SK-N-SH (cell line): ENCODE data around the gene ITGA8. TPM values are rescaled to one million over a fixed set of nuclear protein-coding genes. Genes with fewer than 3 reads are reported as not detected.

ENCODE experiments used
- CTCF ChIA-PET: fragments of 300-600, 350-600 bp; formaldehyde crosslinking; extraction: SDS; loops from one replicate; lab custom pipeline; 2021; lab: Yijun Ruan, JAX
- POLR2A ChIA-PET: fragments of 350-600 bp; sonication (Branson Sonifier 250); formaldehyde crosslinking; extraction: SDS; loops from one replicate; lab custom pipeline; 2020; ENCODE audit warnings: antibody characterized with exemption, inconsistent platforms; lab: Yijun Ruan, JAX
- DNase-seq: peaks from one replicate; pipeline ENCODE4 v3.0.0; 2012
- H2AFZ ChIP-seq: fragments of 200-600 bp; sonication (generic); 2 replicates; pipeline ENCODE4 v1.8.1; 2016; ENCODE audit warnings: antibody characterized with exemption, mild to moderate bottlenecking, low read depth
- H3F3A ChIP-seq: fragments of 200-600 bp; sonication (generic); replicated peaks from 2 replicates; pipeline ENCODE3; 2016; ENCODE audit warnings: antibody characterized with exemption, mild to moderate bottlenecking; ENCODE audit not compliant: insufficient read depth
- H3K27ac ChIP-seq, 2 experiments: fragments of 200-500 bp in 1 of 2; fragments of 200-600 bp in 1 of 2; sonication (Bioruptor generic) in 1 of 2; sonication (generic), shearing (Covaris generic) in 1 of 2; 2 replicates each; pipeline versions ENCODE4 v1.5.1 to v1.6.1; 2014 to 2016; ENCODE audit warnings: low read depth in 2 of 2, inconsistent platforms in 1 of 2, low read length in 1 of 2, mild to moderate bottlenecking in 1 of 2, mixed read lengths in 1 of 2
- H3K27me3 ChIP-seq: fragments of 200-600 bp; sonication (generic), shearing (Covaris generic); 2 replicates; pipeline ENCODE4 v1.6.1; 2016; ENCODE audit warnings: mixed run types; ENCODE audit not compliant: insufficient read depth
- H3K36me3 ChIP-seq, 2 experiments: fragments of 200-500 bp in 1 of 2; fragments of 200-600 bp in 1 of 2; sonication (Bioruptor generic) in 1 of 2; sonication (generic) in 1 of 2; replicated peaks in 1 of 2; 2 replicates each; pipeline versions ENCODE3 to v1.5.1; 2014 to 2016; ENCODE audit warnings: low read length in 1 of 2, mild to moderate bottlenecking in 1 of 2; ENCODE audit not compliant: insufficient read depth in 2 of 2, control insufficient read depth in 1 of 2
- H3K4me1 ChIP-seq, 2 experiments: fragments of 200-500 bp in 1 of 2; fragments of 200-600 bp in 1 of 2; sonication (Bioruptor generic) in 1 of 2; sonication (generic), shearing (Covaris generic) in 1 of 2; 2 replicates each; pipeline versions ENCODE4 v1.5.1 to v1.6.1; 2014 to 2016; ENCODE audit warnings: low read depth in 1 of 2, low read length in 1 of 2, mixed run types in 1 of 2; ENCODE audit not compliant: insufficient read depth in 2 of 2, control insufficient read depth in 1 of 2
- H3K4me2 ChIP-seq: fragments of 200-600 bp; sonication (generic), shearing (Covaris generic); 2 replicates; pipeline ENCODE4 v1.6.1; 2017; ENCODE audit warnings: mixed run types
- H3K4me3 ChIP-seq, 2 experiments: fragments of 200-500 bp in 1 of 2; fragments of 200-600 bp in 1 of 2; sonication (Bioruptor generic) in 1 of 2; sonication (generic), shearing (Covaris generic) in 1 of 2; 2 replicates each; pipeline versions ENCODE4 v1.5.1 to v1.8.1; 2014 to 2016; ENCODE audit warnings: low read depth in 2 of 2, inconsistent platforms in 1 of 2, low read length in 1 of 2, mild to moderate bottlenecking in 1 of 2, mixed read lengths in 1 of 2, moderate library complexity in 1 of 2
- H3K79me2 ChIP-seq: fragments of 200-600 bp; sonication (generic); 2 replicates; pipeline ENCODE4 v1.8.1; 2017; ENCODE audit warnings: mild to moderate bottlenecking; ENCODE audit not compliant: insufficient read depth
- H3K9ac ChIP-seq: fragments of 200-600 bp; sonication (generic); 2 replicates; pipeline ENCODE4 v1.6.1; 2017; ENCODE audit warnings: mixed run types
- H3K9me2 ChIP-seq: fragments of 200-600 bp; sonication (generic); 2 replicates; pipeline ENCODE4 v1.6.1; 2017; ENCODE audit warnings: mixed run types
- H3K9me3 ChIP-seq: fragments of 200-600 bp; sonication (generic); 2 replicates; pipeline ENCODE4 v1.6.1; 2017; ENCODE audit warnings: mixed run types, mild to moderate bottlenecking, moderate library complexity
- H4K20me1 ChIP-seq: fragments of 200-600 bp; sonication (generic); 2 replicates; pipeline ENCODE4 v1.6.1; 2017; ENCODE audit warnings: mild to moderate bottlenecking, mixed run types; ENCODE audit not compliant: insufficient read depth
- ELF1 ChIP-seq: IDR thresholded peaks from 2 replicates; pipeline ENCODE4 v1.4.0; 2012
- EZH2phosphoT487 ChIP-seq: fragments of 200-600 bp; sonication (generic); IDR thresholded peaks from 2 replicates; pipeline ENCODE4 v1.6.1; 2017; ENCODE audit warnings: low read depth, mixed run types, mild to moderate bottlenecking, antibody characterized with exemption, moderate library complexity, borderline replicate concordance
- FOXM1 ChIP-seq: IDR thresholded peaks from 2 replicates; pipeline ENCODE4 v1.4.0; 2012; ENCODE audit warnings: low read depth, mild to moderate bottlenecking
- GATA2 ChIP-seq: sonication (generic); formaldehyde crosslinking; IDR thresholded peaks from 2 replicates; pipeline ENCODE4 v1.5.0; 2020; ENCODE audit warnings: mild to moderate bottlenecking, missing genetic modification reagents
- JUND ChIP-seq: IDR thresholded peaks from 2 replicates; pipeline ENCODE4 v1.4.0; 2012
- MXI1 ChIP-seq: IDR thresholded peaks from 2 replicates; pipeline ENCODE4 v1.6.1; 2012; ENCODE audit warnings: mild to moderate bottlenecking, low read depth, low read length, improper control_type of control experiment
- NFIC ChIP-seq: IDR thresholded peaks from 2 replicates; pipeline ENCODE4 v1.4.0; 2012; ENCODE audit warnings: borderline replicate concordance
- POLR2AphosphoS5 ChIP-seq: IDR thresholded peaks from 2 replicates; pipeline ENCODE4 v1.6.1; 2012; ENCODE audit warnings: low read depth, low read length
- RAD21 ChIP-seq: IDR thresholded peaks from 2 replicates; pipeline ENCODE4 v1.6.1; 2012; ENCODE audit warnings: mild to moderate bottlenecking, low read length
- RCOR1 ChIP-seq: fragments of 150-350 bp; IDR thresholded peaks from 2 replicates; pipeline ENCODE4 v1.6.1; 2017; ENCODE audit warnings: antibody characterized with exemption, low read length
- RXRA ChIP-seq: IDR thresholded peaks from 2 replicates; pipeline ENCODE4 v1.4.0; 2012; ENCODE audit warnings: low read depth, mild to moderate bottlenecking, borderline replicate concordance
- SIN3A ChIP-seq: IDR thresholded peaks from 2 replicates; pipeline ENCODE4 v1.6.1; 2012; ENCODE audit warnings: low read depth, mild to moderate bottlenecking, low read length, moderate library complexity, borderline replicate concordance
- SMC3 ChIP-seq: IDR thresholded peaks from 2 replicates; pipeline ENCODE4 v1.6.1; 2012; ENCODE audit warnings: low read depth, low read length, improper control_type of control experiment
- TCF12 ChIP-seq: IDR thresholded peaks from 2 replicates; pipeline ENCODE4 v1.4.0; 2012
- YY1 ChIP-seq: IDR thresholded peaks from 2 replicates; pipeline ENCODE4 v1.4.0; 2012; ENCODE audit warnings: low read depth, mild to moderate bottlenecking
- WGBS: methylation state at CpG from one replicate; pipeline ENCODE4 v1.1.6; 2017; ENCODE audit warnings: low lambda C conversion rate; 5-methylcytosine and 5-hydroxymethylcytosine counted together
- polyA plus RNA-seq, 3 experiments: library from polyadenylated mRNA; depleted of rRNA; stranded (reverse); fragments of >200 nt; gene quantifications; 2 replicates each; pipeline ENCODE4 v1.2.3, GENCODE V29; 2012
- TF ChIP-seq, protein P1 (sequence below): IDR thresholded peaks from 2 replicates; pipeline ENCODE4 v1.4.0; 2012; ENCODE audit warnings: low read depth, borderline replicate concordance
- TF ChIP-seq, protein P2 (sequence below): IDR thresholded peaks from 2 replicates; pipeline ENCODE4 v1.4.0; 2012; ENCODE audit warnings: low read depth, borderline replicate concordance
- TF ChIP-seq, protein P3 (sequence below): fragments of 150-350 bp; IDR thresholded peaks from 2 replicates; pipeline ENCODE4 v1.6.1; 2016; ENCODE audit warnings: mild to moderate bottlenecking, low read depth, low read length
- TF ChIP-seq, protein P4 (sequence below): fragments of 150-350 bp; IDR thresholded peaks from 2 replicates; pipeline ENCODE4 v1.6.1; 2017; ENCODE audit warnings: antibody characterized with exemption, low read length, low read depth, borderline replicate concordance

ITGA8 gene
- polyA plus RNA-seq, 1 of the 3 experiments (the other 2 are of a cell fraction): not detected

DNA sequence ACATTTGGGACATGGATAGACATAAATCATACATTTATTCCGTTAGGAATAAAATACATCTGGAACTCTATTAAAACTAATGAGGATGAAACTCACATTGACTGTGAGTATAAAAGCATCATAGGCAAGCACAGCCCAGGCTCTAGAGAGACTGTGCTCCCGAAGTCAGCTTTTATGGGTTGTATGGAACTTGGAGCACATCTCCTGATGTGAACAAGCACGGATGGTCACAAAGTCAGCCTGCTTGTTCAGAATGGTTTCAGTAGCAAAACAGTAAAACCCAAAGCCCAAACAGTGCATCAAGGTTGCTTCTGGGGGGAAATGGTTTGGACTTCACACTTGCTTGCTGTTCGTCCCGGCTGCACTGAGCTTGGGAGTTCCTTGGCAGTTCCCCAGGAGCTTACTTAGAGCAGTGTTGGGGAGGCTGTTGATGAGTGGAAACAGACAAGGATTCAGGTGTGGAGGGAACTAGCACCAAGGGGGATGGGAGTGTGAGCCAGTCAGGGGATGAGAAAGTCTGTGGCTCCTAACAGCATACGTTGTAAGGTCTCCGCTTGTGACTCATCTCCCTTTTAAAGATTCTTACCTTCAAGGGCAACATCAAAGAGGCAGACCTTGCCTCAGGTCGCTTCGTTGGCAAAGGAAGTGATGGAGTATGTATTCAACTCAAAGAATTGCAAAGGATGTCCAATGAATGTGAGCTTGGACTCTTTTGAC, 19.7 kb upstream of the ITGA8 start:
- ChIA-PET POLR2A (no interaction called here), CTCF (interaction anchor here (1.1 kb wide), 1 partner anchor 278 kb away, joined by 4 read pairs; no protein-coding TSS in a partner anchor)
- Histone ChIP-seq H3K36me3 (no peaks in the 10 kb centered on the region), H3K4me3 (no peak overlapping the region), H3K9me2 (no peaks in the 10 kb centered on the region), H4K20me1 (no peaks in the 10 kb centered on the region), H2AFZ (no peak overlapping the region), H3K9ac (no peak overlapping the region), H3K79me2 (no peaks in the 10 kb centered on the region), H3K4me2 (no peak overlapping the region), H3K9me3 (no peaks in the 10 kb centered on the region), H3K27me3 (no peaks in the 10 kb centered on the region), H3K4me1 (no peaks in the 10 kb centered on the region), H3K27ac (no peak overlapping the region), H3F3A (no peaks in the 10 kb centered on the region)
- no peak for DNase-seq
- 46% methylated on average over 9 of the region's 9 CpGs for WGBS
- no peak for TF ChIP-seq NFIC
- TF ChIP-seq, protein P1, sequence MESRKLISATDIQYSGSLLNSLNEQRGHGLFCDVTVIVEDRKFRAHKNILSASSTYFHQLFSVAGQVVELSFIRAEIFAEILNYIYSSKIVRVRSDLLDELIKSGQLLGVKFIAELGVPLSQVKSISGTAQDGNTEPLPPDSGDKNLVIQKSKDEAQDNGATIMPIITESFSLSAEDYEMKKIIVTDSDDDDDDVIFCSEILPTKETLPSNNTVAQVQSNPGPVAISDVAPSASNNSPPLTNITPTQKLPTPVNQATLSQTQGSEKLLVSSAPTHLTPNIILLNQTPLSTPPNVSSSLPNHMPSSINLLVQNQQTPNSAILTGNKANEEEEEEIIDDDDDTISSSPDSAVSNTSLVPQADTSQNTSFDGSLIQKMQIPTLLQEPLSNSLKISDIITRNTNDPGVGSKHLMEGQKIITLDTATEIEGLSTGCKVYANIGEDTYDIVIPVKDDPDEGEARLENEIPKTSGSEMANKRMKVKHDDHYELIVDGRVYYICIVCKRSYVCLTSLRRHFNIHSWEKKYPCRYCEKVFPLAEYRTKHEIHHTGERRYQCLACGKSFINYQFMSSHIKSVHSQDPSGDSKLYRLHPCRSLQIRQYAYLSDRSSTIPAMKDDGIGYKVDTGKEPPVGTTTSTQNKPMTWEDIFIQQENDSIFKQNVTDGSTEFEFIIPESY: no peak
- TF ChIP-seq, protein P2, sequence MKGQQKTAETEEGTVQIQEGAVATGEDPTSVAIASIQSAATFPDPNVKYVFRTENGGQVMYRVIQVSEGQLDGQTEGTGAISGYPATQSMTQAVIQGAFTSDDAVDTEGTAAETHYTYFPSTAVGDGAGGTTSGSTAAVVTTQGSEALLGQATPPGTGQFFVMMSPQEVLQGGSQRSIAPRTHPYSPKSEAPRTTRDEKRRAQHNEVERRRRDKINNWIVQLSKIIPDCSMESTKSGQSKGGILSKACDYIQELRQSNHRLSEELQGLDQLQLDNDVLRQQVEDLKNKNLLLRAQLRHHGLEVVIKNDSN: no peak
- TF ChIP-seq SMC3: no peak
- no peak for TF ChIP-seq EZH2phosphoT487
- no peak for TF ChIP-seq POLR2AphosphoS5
- TF ChIP-seq RXRA: no peak
- no peak for TF ChIP-seq FOXM1
- no peak for TF ChIP-seq SIN3A
- no peak for TF ChIP-seq YY1
- TF ChIP-seq GATA2 (CRISPR knock-in tag): no peak
- TF ChIP-seq RAD21: no peak
- TF ChIP-seq JUND: no peak
- TF ChIP-seq, protein P3, sequence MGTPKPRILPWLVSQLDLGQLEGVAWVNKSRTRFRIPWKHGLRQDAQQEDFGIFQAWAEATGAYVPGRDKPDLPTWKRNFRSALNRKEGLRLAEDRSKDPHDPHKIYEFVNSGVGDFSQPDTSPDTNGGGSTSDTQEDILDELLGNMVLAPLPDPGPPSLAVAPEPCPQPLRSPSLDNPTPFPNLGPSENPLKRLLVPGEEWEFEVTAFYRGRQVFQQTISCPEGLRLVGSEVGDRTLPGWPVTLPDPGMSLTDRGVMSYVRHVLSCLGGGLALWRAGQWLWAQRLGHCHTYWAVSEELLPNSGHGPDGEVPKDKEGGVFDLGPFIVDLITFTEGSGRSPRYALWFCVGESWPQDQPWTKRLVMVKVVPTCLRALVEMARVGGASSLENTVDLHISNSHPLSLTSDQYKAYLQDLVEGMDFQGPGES: no peak
- no peak for TF ChIP-seq MXI1
- TF ChIP-seq ELF1: no peak
- TF ChIP-seq TCF12: no peak
- no peak for TF ChIP-seq RCOR1
- TF ChIP-seq, protein P4, sequence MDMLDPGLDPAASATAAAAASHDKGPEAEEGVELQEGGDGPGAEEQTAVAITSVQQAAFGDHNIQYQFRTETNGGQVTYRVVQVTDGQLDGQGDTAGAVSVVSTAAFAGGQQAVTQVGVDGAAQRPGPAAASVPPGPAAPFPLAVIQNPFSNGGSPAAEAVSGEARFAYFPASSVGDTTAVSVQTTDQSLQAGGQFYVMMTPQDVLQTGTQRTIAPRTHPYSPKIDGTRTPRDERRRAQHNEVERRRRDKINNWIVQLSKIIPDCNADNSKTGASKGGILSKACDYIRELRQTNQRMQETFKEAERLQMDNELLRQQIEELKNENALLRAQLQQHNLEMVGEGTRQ: no peak
